OCI-LY3 (cell line): ENCODE measurements around the gene PLA2G4C.

ENCODE experiments used
- H2AFZ ChIP-seq: fragments of 200-600, 300-600 bp; shearing (Covaris generic); 2 replicates; pipeline ENCODE4 v1.6.0; 2014; ENCODE audit warnings: antibody characterized with exemption, low read depth, low read length
- H3K27ac ChIP-seq: fragments of 200-600, 300-600 bp; sonication (generic); 2 replicates; pipeline ENCODE4 v1.5.1; 2014; ENCODE audit warnings: mild to moderate bottlenecking, low read length, moderate library complexity, mixed read lengths
- H3K27me3 ChIP-seq: fragments of 200-600, 300-600 bp; sonication (generic); 2 replicates; pipeline ENCODE4 v1.6.1; 2014; ENCODE audit warnings: low read depth, low read length, mixed read lengths
- H3K36me3 ChIP-seq: fragments of 200-600, 300-600 bp; sonication (generic); replicated peaks from 2 replicates; pipeline ENCODE3; 2014; ENCODE audit warnings: low read depth, low read length, mixed read lengths
- H3K4me1 ChIP-seq: fragments of 300-600, 200-600 bp; sonication (generic); 2 replicates; pipeline ENCODE4 v1.6.1; 2014; ENCODE audit warnings: low read length, mixed read lengths
- H3K4me2 ChIP-seq: fragments of 200-600, 300-600 bp; sonication (generic); 2 replicates; pipeline ENCODE4 v1.6.1; 2014; ENCODE audit warnings: low read length, mixed read lengths
- H3K4me3 ChIP-seq: fragments of 300-600, 200-600 bp; sonication (generic); 2 replicates; pipeline ENCODE4 v1.5.1; 2014; ENCODE audit warnings: antibody characterized with exemption, mild to moderate bottlenecking, low read length, moderate library complexity
- H3K79me2 ChIP-seq: fragments of 300-600, 200-600 bp; shearing (Covaris generic); 2 replicates; pipeline ENCODE4 v1.6.1; 2014; ENCODE audit warnings: mild to moderate bottlenecking, low read length, mixed read lengths
- H3K9ac ChIP-seq: fragments of 300-600, 200-600 bp; shearing (Covaris generic); 2 replicates; pipeline ENCODE4 v1.6.0; 2014; ENCODE audit warnings: mild to moderate bottlenecking, low read length, moderate library complexity
- H3K9me3 ChIP-seq: fragments of 200-600, 300-600 bp; shearing (Covaris generic); 2 replicates; pipeline ENCODE4 v1.6.1; 2014; ENCODE audit warnings: low read length, mixed read lengths; ENCODE audit not compliant: insufficient read depth
- H4K20me1 ChIP-seq: fragments of 200-600, 300-600 bp; sonication (generic); 2 replicates; pipeline ENCODE4 v1.6.1; 2016; ENCODE audit warnings: low read length, mixed read lengths; ENCODE audit not compliant: insufficient read depth
- CTCF ChIP-seq: fragments of 200-600, 300-600 bp; sonication (generic); IDR thresholded peaks from 2 replicates; pipeline ENCODE4 v1.5.1; 2014; ENCODE audit warnings: antibody characterized with exemption, low read length, low read depth
- EZH2phosphoT487 ChIP-seq: fragments of 200-600 bp; shearing (Covaris generic); IDR thresholded peaks from 2 replicates; pipeline ENCODE4 v1.6.1; 2018; ENCODE audit warnings: antibody characterized with exemption, mixed run types, low read depth

The PLA2G4C gene

GRCh38 chr19:48149430-48149829, 38.8 kb upstream of the PLA2G4C start:
- Histone ChIP-seq H2AFZ (no peak overlapping the region), H3K27ac (no peak overlapping the region), H3K9me3 (no peaks in the 10 kb centered on the region), H3K4me2 (no peak overlapping the region), H3K9ac (no peak overlapping the region), H3K4me1 (no peaks in the 10 kb centered on the region), H3K27me3 (no peaks in the 10 kb centered on the region), H4K20me1 (no peaks in the 10 kb centered on the region), H3K4me3 (no peak overlapping the region), H3K36me3 (peaks cover 29% of the 10 kb centered on the region), H3K79me2 (no peaks in the 10 kb centered on the region)
- TF ChIP-seq CTCF (no peak), EZH2phosphoT487 (no peak)

GRCh38 chr19:48148576-48148975, 38.0 kb upstream of the PLA2G4C start:
- no peaks in the 10 kb centered on the region for H3K27me3 ChIP-seq
- no peak for TF ChIP-seq EZH2phosphoT487
- TF ChIP-seq CTCF: no peak
- no peaks in the 10 kb centered on the region for H4K20me1 ChIP-seq
- no peak overlapping the region for H3K4me2 ChIP-seq
- H3K9me3 ChIP-seq: no peaks in the 10 kb centered on the region
- no peaks in the 10 kb centered on the region for H3K4me1 ChIP-seq
- no peak overlapping the region for H3K27ac ChIP-seq
- H3K79me2 ChIP-seq: no peaks in the 10 kb centered on the region
- no peak overlapping the region for H2AFZ ChIP-seq
- no peak overlapping the region for H3K9ac ChIP-seq
- peaks cover 35% of the 10 kb centered on the region for H3K36me3 ChIP-seq
- no peak overlapping the region for H3K4me3 ChIP-seq

- TF ChIP-seq EZH2phosphoT487 (no peak), CTCF (no peak)
- H3K4me2 ChIP-seq: no peak overlapping the region
- H3K9ac ChIP-seq: no peak overlapping the region
- H3K27ac ChIP-seq: no peak overlapping the region
- H3K36me3 ChIP-seq: peaks cover 42% of the 10 kb centered on the region
- no peaks in the 10 kb centered on the region for H4K20me1 ChIP-seq
- no peak overlapping the region for H3K4me3 ChIP-seq
- H3K9me3 ChIP-seq: no peaks in the 10 kb centered on the region
- H3K4me1 ChIP-seq: no peaks in the 10 kb centered on the region
- H3K79me2 ChIP-seq: no peaks in the 10 kb centered on the region
- H2AFZ ChIP-seq: no peak overlapping the region
- no peaks in the 10 kb centered on the region for H3K27me3 ChIP-seq
Observed at GRCh38 chr19:48147597-48148175, 37.1 kb upstream of the PLA2G4C start.

GRCh38 chr19:48139053-48139452, 28.4 kb upstream of the PLA2G4C start:
- H4K20me1 ChIP-seq: no peaks in the 10 kb centered on the region
- H3K4me3 ChIP-seq: no peak overlapping the region
- H3K27ac ChIP-seq: no peak overlapping the region
- H3K4me2 ChIP-seq: no peak overlapping the region
- no peak for TF ChIP-seq CTCF
- no peak for TF ChIP-seq EZH2phosphoT487
- H3K9me3 ChIP-seq: no peaks in the 10 kb centered on the region
- peaks cover 24% of the 10 kb centered on the region for H3K36me3 ChIP-seq
- H2AFZ ChIP-seq: no peak overlapping the region
- H3K27me3 ChIP-seq: no peaks in the 10 kb centered on the region
- H3K9ac ChIP-seq: no peak overlapping the region
- H3K79me2 ChIP-seq: no peaks in the 10 kb centered on the region
- H3K4me1 ChIP-seq: no peaks in the 10 kb centered on the region
